ENCODE data around the gene CD69. TPM values are rescaled to one million over a fixed set of nuclear protein-coding genes. Genes with fewer than 3 reads are reported as not detected.

CD69 gene
- total RNA-seq, 4 donors from 2014 or later = 0.99 to 6.7 (median 2.7) TPM

DNA sequence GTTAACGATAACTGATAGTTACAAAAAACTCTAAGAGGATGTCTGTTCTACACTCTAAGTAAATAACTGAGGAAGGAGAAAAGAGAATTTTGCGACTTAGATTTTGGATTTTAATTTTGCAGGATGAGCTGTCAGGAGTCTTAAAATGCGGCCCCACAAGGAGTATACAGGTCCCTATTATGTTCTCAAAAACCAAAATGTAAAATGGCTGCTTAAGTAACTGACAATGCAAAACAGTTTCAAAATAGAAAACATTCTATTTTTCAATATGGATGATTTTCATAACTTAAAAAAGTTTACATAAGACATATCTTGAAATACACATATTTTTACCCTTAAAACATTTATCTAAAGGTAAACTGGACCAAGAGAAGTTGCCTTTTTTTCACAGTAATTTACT is 2.6 kb downstream of the CD69 start:
- WGBS, 2 donors = 72 to 78% methylated on average over 3 of the region's 3 CpGs
- no peak for DNase-seq
- TF ChIP-seq, protein P1, sequence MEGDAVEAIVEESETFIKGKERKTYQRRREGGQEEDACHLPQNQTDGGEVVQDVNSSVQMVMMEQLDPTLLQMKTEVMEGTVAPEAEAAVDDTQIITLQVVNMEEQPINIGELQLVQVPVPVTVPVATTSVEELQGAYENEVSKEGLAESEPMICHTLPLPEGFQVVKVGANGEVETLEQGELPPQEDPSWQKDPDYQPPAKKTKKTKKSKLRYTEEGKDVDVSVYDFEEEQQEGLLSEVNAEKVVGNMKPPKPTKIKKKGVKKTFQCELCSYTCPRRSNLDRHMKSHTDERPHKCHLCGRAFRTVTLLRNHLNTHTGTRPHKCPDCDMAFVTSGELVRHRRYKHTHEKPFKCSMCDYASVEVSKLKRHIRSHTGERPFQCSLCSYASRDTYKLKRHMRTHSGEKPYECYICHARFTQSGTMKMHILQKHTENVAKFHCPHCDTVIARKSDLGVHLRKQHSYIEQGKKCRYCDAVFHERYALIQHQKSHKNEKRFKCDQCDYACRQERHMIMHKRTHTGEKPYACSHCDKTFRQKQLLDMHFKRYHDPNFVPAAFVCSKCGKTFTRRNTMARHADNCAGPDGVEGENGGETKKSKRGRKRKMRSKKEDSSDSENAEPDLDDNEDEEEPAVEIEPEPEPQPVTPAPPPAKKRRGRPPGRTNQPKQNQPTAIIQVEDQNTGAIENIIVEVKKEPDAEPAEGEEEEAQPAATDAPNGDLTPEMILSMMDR (IDR thresholded peaks at IDR 0.05) = no peak
- TF ChIP-seq POLR2A (IDR thresholded peaks at IDR 0.05) = no peak
- no peaks in the 10 kb centered on the region for H3K36me3 ChIP-seq
- H3K27me3 ChIP-seq = no peaks in the 10 kb centered on the region
- no peaks in the 10 kb centered on the region for H3K4me1 ChIP-seq
- H3K9me3 ChIP-seq = no peaks in the 10 kb centered on the region
- peak overlapping the region; percentile 4 to 50 (median 26) for H3K4me3 ChIP-seq
- intact Hi-C loops (cut with DNase I) = no loop called here
- peak overlapping the region; percentile 22 to 72 (median 48) for H3K27ac ChIP-seq

GRCh38 chr12:9757433-9758025 is 3.2 kb downstream of the CD69 start:
- intact Hi-C loops (cut with DNase I) = no loop called here
- TF ChIP-seq POLR2A (IDR thresholded peaks at IDR 0.05) = no peak
- TF ChIP-seq, protein P1 (IDR thresholded peaks at IDR 0.05) = no peak
- Histone ChIP-seq H3K27ac (peak overlapping the region in 1 of 4 donors; percentile 50), H3K27me3 (no peaks in the 10 kb centered on the region), H3K36me3 (no peaks in the 10 kb centered on the region), H3K9me3 (no peaks in the 10 kb centered on the region), H3K4me1 (no peaks in the 10 kb centered on the region), H3K4me3 (peak overlapping the region in 1 of 4 donors; percentile 27)
- 68 to 69% methylated on average over 5 of the region's 5 CpGs for whole genome bisulfite sequencing, 2 donors
- no peak for DNase-seq

DNA sequence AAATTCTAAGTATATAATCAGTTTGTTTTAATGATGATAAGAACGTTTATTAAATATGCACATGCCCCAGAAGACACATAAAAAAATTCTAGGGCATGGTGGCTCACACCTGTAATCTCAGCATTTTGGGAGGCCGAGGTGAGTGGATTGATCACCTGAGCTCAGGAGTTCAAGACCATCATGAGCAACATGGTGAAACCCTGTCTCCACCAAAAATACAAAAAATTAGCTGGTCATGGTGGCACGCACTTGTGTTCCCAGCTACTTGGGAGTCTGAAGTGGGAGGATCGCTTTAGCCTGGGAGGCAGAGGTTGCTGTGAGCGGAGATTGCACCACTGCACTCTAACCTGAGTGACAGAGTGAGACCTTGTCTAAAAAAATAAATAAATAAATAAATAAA is 4.0 kb downstream of the CD69 start:
- TF ChIP-seq, protein P1 (IDR thresholded peaks at IDR 0.05) = no peak
- TF ChIP-seq POLR2A (IDR thresholded peaks at IDR 0.05) = no peak
- Histone ChIP-seq H3K4me3 (no peak overlapping the region), H3K36me3 (no peaks in the 10 kb centered on the region), H3K9me3 (no peaks in the 10 kb centered on the region), H3K27me3 (no peaks in the 10 kb centered on the region), H3K4me1 (no peaks in the 10 kb centered on the region), H3K27ac (no peak overlapping the region)
- DNase-seq = no peak
- 80 to 84% methylated on average over 5 of the region's 5 CpGs for WGBS, 2 donors
- intact Hi-C loops (cut with DNase I) = no loop called here

DNA sequence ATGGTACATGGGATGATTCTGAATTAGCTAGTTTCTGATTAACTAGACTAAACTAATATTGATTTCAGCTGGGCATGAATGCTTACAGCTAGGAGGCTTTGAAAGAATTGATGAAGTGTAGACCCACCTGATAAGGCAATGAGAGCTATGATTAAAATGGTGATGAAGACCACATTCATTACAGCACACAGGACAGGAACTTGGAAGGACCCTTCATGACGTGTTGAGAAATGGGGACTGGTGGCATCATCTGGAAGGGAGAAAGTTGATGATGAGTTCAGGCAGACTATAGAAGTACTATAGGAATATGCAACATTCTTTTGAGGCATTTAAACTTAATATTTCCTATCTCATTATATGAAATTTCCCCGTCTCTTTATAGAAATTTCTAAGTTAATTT is 4.5 kb downstream of the CD69 start:
- H3K4me1 ChIP-seq = peaks cover 0 to 4% (median 0%) of the 10 kb centered on the region in 3 donors
- H3K27me3 ChIP-seq = no peaks in the 10 kb centered on the region
- no peak overlapping the region for H3K27ac ChIP-seq
- H3K36me3 ChIP-seq = no peaks in the 10 kb centered on the region
- no peak overlapping the region for H3K4me3 ChIP-seq
- TF ChIP-seq, protein P1 (IDR thresholded peaks at IDR 0.05) = no peak
- TF ChIP-seq POLR2A (IDR thresholded peaks at IDR 0.05) = no peak
- intact Hi-C loops (cut with DNase I) = no loop called here
- no peak for DNase-seq
- no peaks in the 10 kb centered on the region for H3K9me3 ChIP-seq
- 73 to 85% methylated on average over 2 of the region's 2 CpGs for WGBS, 2 donors

- Histone ChIP-seq H3K4me3 (no peak overlapping the region), H3K27ac (no peak overlapping the region), H3K4me1 (peaks cover 0 to 10% (median 0%) of the 10 kb centered on the region in 3 donors), H3K27me3 (no peaks in the 10 kb centered on the region), H3K36me3 (no peaks in the 10 kb centered on the region), H3K9me3 (no peaks in the 10 kb centered on the region)
- 59 to 63% methylated on average over 2 of the region's 2 CpGs for WGBS, 2 donors
- TF ChIP-seq POLR2A (IDR thresholded peaks at IDR 0.05) = no peak
- TF ChIP-seq, protein P1 (IDR thresholded peaks at IDR 0.05) = no peak
- intact Hi-C loops (cut with DNase I) = no loop called here
- DNase-seq = no peak
Observed at GRCh38 chr12:9755567-9755966, 5.1 kb downstream of the CD69 start.
